LHCN-M2 (cell line): ENCODE results near the gene EP400. TPM values are rescaled to one million over a fixed set of nuclear protein-coding genes. Genes with fewer than 3 reads are reported as not detected.
"Not testable (repeated sequence)": the region's sequence is repeated elsewhere in the genome, so short reads cannot be mapped to it uniquely, and the experiment has no call there.

Experiments used
- DNase-seq: peaks from one replicate; pipeline ENCODE4 v3.0.0-alpha.2; 2012; ENCODE audit warnings: low read depth
- total RNA-seq: library from RNA; depleted of rRNA; stranded (reverse); fragments of >200 nt; gene quantifications from 2 replicates; pipeline ENCODE4 v1.2.3, GENCODE V29; 2014

EP400 gene
- total RNA-seq, 1 experiment from 2014 or later, result 10.4 TPM

DNA sequence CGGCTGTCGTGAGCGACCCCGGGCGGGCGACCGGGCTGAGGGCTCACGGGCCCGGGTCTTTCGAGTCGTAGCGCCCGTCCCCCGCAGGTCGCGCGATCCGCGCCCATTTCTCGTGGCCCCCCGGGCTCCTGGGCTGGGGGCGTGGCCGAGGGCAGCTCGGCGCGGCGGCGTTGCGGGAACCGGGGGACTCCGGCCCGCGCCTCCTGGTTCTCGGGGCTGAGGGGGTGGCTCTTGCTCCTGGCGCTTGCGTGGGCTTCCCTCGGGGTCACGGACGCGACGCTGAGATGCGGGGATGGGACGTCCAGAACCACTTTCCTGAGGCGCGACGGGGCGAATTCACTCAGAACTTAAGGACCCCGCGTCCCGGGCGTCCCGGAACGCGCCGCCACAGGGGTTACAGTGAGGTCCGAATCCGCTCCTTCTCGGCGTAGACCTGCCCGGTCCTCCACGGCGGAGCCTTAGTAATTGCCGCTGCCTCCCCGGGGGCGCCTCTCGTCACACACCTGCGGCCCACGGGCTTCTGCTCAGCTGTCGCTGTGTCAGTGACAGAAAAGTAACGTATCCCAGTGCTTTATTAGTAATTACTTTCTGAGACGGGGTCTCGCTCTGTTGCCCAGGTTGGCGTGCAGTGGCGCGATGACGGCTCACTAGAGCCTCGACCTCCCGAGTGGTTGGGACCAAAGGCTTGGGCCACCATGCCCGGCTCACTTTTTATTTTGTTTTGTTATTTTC is 606 bp downstream of the EP400 start:
- DNase-seq, result no peak

DNA sequence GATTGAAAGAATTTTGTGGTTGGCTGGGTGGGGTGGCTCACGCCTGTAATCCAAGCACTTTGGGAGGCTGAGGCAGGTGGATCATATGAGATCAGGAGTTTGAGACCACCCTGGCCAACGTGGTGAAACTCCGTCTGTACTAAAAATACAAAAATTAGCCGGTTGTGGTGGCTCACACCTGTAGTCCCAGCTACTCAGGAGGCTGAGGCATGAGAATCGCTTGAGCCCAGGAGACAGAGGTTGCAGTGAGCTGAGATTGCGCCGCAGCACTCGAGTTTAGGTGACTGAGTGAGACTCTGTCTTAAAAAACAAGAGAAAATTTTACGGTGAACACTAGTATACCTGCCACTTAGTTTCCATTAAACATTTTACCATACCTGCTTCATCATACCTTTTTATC is 4.1 kb downstream of the EP400 start:
- DNase-seq, result not testable (repeated sequence)

DNA sequence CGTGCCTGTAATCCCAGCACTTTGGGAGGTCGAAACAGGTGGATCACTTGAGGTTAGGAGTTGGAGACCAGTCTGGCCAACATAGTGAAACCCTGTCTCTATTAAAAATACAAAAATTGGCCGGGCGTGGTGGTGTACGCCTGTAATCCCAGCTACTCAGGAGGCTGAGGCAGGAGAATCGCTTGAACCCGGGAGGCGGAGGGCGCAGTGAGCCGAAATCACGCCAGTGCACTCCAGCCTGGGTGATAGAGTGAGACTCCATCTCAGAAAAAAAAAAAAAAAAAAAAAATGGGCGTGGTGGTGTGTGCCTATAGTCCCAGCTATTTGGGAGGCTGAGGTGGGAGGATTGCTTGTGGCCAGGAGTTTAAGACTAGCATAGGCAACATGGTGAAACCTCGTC is 4.7 kb downstream of the EP400 start:
- DNase-seq, result not testable (repeated sequence)

DNA sequence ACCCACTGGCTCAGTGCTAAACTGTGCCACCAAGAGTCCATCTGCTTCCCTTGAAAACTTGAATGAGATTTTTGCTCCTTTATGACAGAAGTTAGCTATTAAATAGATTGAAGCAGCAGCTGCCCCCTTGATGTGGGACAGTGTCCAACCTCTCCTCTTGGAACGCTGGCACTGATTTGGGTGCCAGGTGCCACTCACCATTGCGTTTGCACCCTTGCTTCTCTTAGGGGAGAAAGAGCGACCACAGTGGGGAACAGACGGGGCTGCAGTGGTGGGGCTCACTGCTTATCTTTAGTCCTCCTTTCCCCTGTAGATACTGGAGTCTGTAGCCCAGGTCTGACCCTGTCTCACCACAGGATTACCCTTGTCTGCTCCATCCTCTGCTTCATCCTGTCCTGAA is 9.4 kb downstream of the EP400 start:
- no peak for DNase-seq

DNA sequence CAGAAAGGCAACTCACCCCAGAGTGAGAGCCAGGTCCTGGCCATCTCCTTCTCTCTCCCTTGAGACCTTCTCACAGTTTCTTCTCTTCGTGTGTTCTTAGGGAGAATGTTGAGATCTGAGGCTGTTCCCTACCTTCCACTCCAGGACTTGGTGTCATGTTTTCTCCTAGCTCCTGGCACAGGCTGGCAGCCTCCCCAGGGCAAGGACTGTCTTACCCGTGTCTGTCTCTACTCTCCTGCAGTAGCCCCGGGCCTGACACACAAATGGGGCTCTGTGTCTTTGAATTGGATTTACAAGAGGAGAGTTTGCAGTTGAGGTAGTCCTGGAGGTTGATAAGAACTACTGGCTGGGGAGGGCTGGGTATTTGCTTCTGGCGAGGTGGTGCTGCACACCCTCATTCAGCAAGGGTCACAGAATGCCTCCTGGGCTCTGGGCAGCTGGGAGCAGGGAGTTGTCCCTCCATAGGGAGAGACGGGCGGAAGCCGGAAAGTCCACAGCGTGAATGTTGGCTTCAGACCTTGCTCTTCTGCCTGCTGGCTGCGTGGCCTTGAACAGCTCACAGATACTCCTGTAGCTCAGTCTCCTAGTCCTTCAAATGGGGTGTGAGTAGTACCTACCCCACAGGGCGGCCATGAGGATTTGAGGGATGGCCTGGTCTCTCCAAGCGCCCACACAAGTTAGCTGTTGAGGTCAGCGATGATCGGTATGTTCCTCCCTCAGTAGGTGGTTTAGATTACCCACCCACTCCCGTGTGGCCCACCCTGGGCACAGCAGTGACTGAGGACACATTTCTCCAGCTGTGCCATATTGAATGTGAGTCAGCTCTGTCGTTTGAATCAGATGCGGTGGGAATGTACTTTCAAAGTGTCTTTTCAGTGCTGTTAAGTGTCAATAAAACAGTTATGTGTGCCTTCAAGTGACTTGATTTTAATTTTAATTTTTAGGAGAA is 10.2 kb downstream of the EP400 start:
- peak; percentile 29 for DNase-seq

DNA sequence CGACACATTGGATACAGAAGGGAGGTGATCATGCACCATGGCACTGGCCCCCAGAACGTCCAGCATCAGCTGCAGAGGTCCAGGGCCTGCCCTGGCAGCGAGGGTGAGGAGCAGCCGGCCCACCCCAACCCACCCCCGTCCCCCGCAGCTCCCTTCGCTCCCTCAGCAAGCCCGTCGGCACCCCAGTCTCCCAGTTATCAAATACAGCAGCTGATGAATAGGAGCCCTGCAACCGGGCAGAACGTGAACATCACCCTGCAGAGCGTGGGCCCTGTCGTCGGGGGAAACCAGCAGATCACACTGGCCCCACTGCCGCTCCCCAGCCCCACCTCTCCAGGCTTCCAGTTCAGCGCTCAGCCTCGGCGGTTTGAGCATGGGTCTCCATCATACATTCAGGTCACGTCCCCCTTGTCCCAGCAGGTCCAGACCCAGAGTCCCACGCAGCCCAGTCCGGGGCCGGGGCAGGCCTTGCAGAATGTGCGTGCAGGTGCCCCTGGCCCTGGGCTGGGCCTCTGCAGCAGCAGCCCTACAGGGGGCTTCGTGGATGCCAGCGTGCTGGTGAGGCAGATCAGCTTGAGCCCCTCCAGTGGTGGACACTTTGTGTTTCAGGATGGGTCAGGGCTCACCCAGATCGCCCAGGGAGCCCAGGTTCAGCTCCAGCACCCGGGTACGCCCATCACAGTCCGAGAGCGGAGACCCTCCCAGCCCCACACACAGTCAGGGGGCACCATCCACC is 11.0 kb downstream of the EP400 start:
- not testable (repeated sequence) for DNase-seq

DNA sequence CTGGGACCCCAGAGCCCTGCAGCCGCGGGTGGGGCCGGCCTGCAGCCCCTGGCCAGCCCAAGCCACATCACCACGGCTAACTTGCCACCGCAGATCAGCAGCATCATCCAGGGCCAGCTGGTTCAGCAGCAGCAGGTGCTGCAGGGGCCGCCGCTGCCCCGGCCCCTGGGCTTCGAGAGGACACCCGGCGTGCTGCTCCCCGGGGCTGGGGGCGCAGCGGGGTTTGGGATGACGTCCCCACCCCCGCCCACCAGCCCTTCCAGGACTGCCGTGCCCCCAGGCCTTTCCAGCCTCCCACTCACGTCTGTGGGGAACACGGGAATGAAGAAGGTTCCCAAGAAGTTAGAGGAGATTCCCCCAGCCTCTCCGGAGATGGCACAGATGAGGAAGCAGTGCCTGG is 11.6 kb downstream of the EP400 start:
- DNase-seq, result not testable (repeated sequence)

DNA sequence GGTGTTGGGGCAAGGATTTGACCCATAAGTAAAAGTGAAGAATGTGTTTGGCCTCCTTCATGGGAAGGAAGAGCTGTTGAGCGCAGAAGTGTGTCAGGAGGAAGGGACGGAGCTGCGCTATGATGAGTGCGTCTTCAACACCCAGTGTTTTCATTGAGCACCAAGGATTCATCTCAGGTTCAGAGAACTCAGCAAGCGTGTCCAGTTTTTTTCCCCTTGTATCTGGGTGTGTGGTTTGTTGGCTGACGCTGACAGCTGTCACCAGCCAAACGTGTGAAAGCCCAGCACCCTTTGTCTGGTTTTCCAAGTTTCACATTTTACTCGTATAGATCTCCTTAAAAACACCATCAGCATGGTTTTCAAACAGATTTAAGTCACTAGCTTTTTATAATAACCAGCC is 12.3 kb downstream of the EP400 start:
- DNase-seq, result no peak

DNA sequence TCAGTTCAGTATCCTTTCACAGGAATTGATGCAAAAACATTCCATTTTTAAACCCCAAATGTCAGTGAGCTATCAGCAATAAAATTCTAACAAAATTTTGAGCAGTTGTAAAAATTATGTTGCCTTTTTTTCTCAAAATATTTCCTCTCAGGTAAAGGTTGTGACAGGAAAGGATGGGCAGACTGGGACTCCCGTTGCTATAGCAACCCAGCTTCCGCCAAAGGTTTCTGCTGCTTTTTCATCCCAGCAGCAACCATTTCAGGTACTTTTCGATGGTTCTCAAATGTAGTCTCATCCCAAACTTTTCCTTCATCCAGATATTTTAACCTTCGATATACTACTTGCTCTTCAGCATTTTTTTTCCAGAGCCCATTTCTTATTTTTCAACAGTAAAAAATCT is 13.6 kb downstream of the EP400 start:
- DNase-seq, result no peak

DNA sequence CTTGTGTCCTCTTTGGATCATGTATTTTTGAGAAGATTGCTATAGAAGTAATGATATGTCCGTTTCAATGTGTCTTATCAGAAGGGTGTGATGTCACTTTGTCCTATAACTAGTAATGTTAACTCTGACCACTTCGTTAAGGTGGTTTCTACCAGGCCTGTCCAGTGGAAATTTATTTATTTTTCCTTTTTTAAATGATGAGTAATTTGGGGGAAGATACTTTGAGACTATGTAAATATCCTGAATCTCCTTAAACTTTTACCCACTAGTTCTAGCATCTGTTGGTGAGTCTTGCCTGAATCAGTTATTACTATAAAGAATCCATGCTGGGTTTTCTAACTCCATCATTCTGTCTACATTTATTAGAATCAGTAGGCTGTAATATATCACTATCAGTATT is 15.3 kb downstream of the EP400 start:
- peak; percentile 31 for DNase-seq

DNA sequence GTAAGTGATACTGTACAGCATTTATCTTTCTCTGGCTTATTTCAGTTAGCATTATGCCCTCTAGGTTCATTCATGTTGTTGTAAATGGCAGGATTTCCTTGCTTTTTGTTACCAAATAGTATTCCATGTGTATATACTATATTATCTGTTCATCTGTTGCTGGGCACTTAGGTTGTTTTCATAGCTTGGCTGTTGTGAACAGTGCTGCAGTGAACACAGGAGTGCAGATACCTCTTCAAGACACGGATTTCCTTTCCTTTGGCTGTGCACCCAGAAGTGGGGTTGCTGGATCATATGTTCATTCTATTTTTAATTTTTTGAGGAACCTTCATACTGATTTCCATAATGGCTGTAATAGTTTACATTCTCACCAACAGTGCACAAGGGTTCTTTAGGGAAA is 21.5 kb downstream of the EP400 start:
- DNase-seq, result no peak

DNA sequence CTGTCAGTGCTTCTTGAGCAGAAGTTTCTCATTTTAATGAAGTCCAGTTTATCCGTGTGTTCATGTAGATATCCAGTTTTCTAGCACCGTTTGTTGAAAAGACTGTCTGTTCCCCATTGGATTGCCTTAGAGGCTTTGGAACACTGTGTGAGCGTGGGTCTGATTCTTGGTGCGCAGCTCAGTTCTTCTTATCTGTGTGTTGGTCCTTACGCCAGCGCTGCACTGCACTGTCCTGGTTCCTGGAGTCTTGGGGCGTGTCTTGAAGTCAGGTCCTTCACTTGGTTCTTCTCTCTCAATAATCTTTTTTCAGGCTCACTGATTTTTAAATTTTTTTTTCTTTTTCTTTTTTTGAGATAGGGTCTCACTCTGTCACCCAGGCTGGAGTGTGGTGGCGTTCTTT is 25.5 kb downstream of the EP400 start:
- no peak for DNase-seq

DNA sequence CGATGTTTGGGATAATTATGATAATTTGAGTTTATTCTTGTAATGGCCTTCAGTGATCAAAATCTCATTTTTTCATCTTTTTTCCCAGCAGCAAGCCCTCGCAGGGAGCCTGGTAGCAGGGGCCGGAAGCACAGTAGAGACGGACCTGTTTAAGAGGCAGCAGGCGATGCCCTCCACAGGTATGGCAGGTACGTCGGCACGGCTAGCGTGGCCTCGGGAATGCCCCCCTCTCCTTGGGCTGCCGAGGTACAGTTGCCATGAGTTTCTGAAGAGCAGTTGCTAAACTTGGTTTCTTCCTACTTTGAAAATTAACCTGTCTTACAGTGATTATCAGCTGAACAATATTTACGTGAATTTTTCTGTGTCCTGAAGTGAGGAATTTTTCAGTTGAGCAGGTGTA is 29.9 kb downstream of the EP400 start:
- DNase-seq, result no peak

DNA sequence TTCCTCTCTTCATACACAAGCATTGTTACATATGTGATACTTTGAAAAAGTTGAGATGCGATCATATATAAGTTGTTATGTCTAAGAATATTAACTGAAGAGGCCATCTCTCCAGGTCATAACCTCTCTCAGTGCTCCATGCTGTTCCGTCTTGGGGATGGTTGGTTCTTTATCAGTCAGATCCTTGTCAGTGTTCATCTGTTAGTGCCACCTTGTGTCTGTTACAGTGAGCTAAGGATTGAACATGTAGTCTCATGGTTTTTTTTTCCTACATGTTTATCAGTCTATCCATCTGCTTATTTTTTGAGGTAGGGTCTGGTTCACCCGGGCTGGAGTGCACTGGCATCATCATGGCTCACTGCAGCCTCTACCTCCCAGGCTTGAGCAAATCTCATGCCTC is 30.5 kb downstream of the EP400 start:
- peak; percentile 31 for DNase-seq

DNA sequence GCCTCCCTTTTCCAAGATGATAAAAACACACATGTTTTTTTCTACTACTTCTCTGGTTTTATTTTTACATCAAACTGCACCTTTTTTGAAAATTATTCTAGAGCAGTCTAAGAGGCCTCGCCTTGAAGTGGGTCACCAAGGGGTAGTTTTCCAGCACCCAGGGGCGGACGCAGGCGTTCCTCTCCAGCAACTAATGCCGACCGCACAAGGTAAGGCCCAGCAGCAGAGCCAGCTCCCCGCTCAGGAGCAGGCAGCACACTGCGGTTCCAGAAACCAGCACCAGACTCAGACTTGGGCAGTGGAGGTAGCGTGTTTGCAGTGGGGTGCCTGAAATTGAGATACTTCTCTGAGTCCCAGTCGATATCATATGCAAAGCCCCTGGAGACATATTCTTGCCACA is 31.6 kb downstream of the EP400 start:
- no peak for DNase-seq

DNA sequence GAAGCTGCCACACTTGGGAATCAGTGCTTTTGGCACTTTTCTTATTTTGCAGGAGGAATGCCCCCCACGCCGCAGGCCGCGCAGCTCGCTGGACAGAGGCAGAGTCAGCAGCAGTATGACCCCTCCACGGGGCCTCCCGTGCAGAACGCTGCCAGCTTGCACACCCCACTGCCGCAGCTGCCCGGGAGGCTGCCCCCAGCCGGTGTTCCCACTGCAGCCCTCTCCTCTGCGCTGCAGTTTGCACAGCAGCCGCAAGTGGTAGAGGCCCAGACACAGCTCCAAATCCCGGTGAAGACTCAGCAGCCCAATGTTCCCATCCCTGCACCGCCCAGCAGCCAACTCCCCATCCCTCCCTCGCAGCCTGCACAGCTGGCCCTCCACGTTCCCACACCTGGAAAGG is 32.3 kb downstream of the EP400 start:
- no peak for DNase-seq

DNA sequence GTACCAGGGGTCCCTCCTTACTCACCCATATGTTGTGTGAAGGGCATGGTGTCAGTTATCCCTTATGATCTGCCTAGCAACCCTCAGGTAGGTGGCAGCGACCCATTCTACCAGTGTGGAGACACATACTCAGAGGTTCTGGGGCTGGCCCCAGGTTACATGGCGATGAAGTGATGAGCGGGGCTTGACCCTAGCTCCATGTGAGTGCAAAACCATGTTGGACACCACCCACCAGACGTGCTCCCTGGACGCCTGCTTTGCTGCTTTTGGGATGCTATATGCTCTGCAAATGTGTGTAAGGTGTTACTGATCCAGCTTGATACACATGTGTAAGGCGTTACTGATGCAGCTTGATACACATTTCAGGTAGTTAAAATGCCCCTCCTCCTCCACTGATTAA is 33.3 kb downstream of the EP400 start:
- DNase-seq, result no peak

DNA sequence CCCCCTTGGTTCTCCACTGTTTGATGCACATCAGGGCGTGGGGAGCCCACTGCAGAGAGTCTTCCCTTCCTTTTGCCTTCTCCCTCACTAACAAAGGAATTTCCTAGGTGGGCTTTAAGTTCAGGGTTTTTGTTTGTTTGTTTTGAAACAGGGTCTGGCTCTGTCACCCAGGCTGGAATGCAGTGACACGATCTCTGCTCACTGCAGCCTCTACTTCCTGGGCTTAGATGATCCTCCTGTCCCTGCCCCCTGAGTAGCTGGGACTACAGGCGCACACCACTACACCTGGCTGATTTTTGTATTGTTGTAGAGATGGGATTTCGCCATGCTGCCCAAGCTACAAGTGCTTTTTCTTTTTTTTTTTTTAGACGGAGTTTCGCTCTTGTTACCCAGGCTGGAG is 33.8 kb downstream of the EP400 start:
- DNase-seq, result no peak

DNA sequence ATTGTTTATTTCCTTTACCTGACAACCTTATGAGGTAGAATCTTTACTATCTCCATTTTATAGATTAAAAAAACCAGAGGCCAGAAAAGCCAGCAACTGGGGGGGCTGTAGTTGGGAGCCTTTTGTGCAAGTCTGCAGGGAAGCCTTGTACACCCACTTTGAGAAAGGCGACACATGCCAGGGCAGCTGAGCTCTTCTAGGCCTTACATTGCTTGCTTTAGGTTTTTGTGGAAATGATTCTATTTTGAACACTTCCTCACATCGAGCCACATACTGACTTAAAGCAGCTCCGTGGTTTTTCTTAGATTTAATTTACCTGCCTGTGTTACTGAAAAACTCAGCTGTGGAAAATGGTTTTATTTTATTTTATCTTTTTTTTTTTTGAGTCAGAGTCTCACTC is 34.6 kb downstream of the EP400 start:
- no peak for DNase-seq

DNA sequence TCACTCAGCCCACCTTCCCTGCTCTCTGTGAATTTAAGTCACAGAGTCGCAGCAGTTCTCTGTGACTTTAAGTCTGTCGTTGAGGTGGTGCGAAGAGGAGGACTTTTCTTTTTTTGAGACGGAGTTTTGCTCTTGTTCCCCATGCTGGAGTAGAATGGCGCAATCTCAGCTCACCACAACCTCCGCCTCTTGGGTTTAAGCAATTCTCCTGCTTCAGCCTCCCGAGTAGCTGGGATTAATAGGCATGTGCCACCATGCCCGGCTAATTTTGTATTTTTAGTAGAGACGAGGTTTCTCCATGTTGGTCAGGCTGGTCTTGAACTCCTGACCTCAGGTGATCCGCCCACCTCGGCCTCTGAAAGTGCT is 35.8 kb downstream of the EP400 start:
- DNase-seq, result not testable (repeated sequence)

DNA sequence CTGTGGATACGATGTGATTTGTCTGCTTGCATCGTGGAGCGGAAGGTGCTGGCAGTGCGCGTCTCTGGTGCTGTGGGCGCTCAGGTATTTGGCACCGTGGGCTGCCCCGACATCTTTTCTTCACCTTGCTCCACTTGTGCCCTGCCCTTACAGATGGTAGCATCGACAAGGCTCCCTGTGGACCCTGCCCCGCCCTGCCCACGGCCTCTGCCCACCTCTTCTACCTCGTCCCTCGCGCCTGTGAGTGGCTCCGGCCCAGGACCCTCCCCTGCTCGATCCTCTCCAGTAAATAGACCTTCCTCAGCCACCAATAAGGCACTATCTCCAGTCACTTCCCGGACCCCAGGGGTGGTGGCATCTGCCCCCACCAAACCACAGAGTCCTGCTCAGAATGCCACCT is 36.6 kb downstream of the EP400 start:
- DNase-seq, result no peak

DNA sequence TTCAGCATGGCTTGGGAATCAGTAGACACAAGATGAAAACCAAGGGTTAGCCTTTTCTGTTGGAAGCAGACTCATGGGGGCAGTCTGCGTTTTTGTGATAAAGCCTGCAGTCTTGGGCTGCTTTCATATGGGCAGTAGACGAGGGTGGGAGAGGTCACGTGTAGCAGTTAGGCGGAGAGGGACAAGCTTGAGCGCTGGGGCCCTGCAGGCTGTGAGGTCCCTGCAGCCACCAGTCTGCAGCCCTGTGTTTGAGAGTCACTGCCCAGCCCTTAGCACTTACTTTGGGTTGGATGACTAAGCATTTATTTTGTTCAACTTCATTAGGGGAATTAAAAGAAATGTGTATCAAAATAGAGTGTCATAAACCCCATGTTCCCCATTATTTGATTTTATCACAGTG is 37.2 kb downstream of the EP400 start:
- no peak for DNase-seq
